Muscle layer of colon (tissue), 2 donors: ENCODE measurements around the gene CEP170B.
"Not testable (repeated sequence)": the region's sequence is repeated elsewhere in the genome, so short reads cannot be mapped to it uniquely, and the experiment has no call there.

ENCODE experiments used
- H3K27ac ChIP-seq: one replicate; pipeline ENCODE4 v1.7.0; 2013; ENCODE audit warnings: low read depth, mild to moderate bottlenecking, low read length, moderate library complexity
- H3K27me3 ChIP-seq, 2 donors: one replicate each; pipeline ENCODE4 v1.7.0; 2013; ENCODE audit warnings: low read length in 2 of 2, mild to moderate bottlenecking in 2 of 2; ENCODE audit not compliant: insufficient read depth in 2 of 2, control insufficient read depth in 1 of 2
- H3K36me3 ChIP-seq: one replicate; pipeline ENCODE4 v1.7.0; 2013; ENCODE audit warnings: mild to moderate bottlenecking, low read length; ENCODE audit not compliant: insufficient read depth
- H3K4me1 ChIP-seq: one replicate; pipeline ENCODE4 v1.7.0; 2013; ENCODE audit warnings: mild to moderate bottlenecking, low read length; ENCODE audit not compliant: insufficient read depth
- H3K4me3 ChIP-seq, 2 donors: one replicate each; pipeline ENCODE4 v1.7.0; 2013; ENCODE audit warnings: low read length in 2 of 2, low read depth in 1 of 2, mild to moderate bottlenecking in 1 of 2, moderate library complexity in 1 of 2
- H3K9ac ChIP-seq: one replicate; pipeline ENCODE4 v1.7.0; 2013; ENCODE audit warnings: low read length
- H3K9me3 ChIP-seq: one replicate; pipeline ENCODE4 v1.7.0; 2013; ENCODE audit warnings: mild to moderate bottlenecking, low read length
- donor health status: abdominal sarcoma.
- donor health status: Adenocarcinoma of cecum.

The CEP170B gene

DNA sequence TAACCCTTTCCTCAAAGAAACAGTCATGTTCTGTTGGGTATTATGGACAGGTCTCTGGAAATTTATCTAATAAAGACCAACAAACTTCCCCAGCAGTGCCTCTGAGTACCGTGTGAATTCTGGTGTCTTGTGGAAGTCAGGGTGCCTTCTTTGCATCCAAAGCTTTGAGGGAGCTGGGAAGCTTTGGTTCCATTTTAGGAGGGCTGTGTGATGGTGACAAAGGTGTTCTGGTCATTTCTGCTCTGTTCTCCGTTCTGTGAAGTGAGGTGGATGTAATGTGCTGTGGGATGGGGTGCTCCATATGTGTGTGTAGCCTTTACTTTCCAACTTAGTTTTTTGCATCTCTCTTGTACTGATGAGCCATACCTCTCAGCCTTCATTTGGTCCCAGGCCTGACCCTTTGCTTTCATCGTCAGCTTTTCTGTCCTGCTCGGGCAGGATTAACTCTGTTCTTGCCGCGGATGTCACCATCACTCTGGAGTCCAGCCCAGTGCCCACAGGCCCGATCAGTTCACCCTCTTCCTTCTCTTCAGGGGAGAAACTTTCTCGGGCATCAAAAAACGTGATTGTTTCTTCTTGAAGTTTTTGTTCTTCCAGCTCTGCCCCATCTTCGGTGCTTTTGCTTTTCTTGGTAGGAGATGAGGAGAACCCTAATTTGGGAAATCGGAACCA is 72.8 kb downstream of the CEP170B start:
- peaks cover 52% of the 10 kb centered on the region for H3K36me3 ChIP-seq
- no peak overlapping the region for H3K4me3 ChIP-seq
- no peaks in the 10 kb centered on the region for H3K9me3 ChIP-seq
- no peaks in the 10 kb centered on the region for H3K27me3 ChIP-seq
- H3K27ac ChIP-seq: no peak overlapping the region
- H3K4me1 ChIP-seq: peaks cover 6% of the 10 kb centered on the region
- H3K9ac ChIP-seq: no peak overlapping the region

DNA sequence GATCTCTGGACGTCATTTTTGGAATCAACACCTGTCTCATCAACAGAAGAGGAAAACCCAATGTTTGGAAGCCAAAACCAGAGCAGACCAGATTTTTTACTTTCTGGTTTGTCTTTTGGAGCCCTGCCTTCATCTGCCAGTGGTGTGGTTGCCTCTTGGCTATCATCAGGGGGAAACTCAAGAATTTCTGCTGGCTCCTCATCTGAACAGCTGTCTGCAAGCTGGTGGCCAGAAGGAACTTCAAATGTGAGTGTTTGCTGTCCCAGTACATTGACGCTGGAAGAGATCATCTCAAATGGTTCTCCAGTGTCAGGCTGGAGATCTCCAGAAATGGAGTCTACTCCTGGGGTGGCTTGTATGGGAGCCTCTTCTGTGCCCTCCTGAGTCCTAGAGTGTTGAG is 73.4 kb downstream of the CEP170B start:
- no peak overlapping the region for H3K27ac ChIP-seq
- no peak overlapping the region for H3K4me3 ChIP-seq
- H3K4me1 ChIP-seq: peaks cover 6% of the 10 kb centered on the region
- no peak overlapping the region for H3K9ac ChIP-seq
- H3K9me3 ChIP-seq: no peaks in the 10 kb centered on the region
- no peaks in the 10 kb centered on the region for H3K27me3 ChIP-seq
- H3K36me3 ChIP-seq: peaks cover 52% of the 10 kb centered on the region

DNA sequence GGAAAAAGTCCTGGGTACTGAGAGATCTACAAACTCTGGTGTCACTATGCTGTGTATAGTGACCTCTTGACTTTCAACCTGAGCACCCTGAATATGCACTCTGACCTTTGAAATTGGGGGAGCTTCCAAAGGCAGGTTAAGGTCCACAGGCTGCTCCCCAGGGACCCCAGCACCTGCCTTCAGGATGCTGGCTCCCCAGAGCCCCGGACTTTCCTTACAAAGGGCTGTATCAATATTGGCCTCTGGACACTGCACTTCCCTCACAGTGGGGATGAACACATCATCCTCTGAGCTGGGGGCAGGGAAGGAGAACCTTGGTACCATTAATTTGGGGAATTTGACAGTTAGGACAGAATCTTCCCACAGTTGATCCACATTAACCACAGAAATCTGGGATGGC is 73.9 kb downstream of the CEP170B start:
- no peaks in the 10 kb centered on the region for H3K27me3 ChIP-seq
- H3K4me3 ChIP-seq: no peak overlapping the region
- peaks cover 52% of the 10 kb centered on the region for H3K36me3 ChIP-seq
- peaks cover 6% of the 10 kb centered on the region for H3K4me1 ChIP-seq
- H3K27ac ChIP-seq: no peak overlapping the region
- no peak overlapping the region for H3K9ac ChIP-seq
- H3K9me3 ChIP-seq: no peaks in the 10 kb centered on the region

- Histone ChIP-seq H3K4me1 (no peaks in the 10 kb centered on the region), H3K27me3 (no peaks in the 10 kb centered on the region), H3K9ac (no peak overlapping the region), H3K4me3 (no peak overlapping the region), H3K36me3 (peaks cover 52% of the 10 kb centered on the region), H3K9me3 (no peaks in the 10 kb centered on the region), H3K27ac (no peak overlapping the region)
Observed at GRCh38 chr14:104939666-104940410, 74.8 kb downstream of the CEP170B start.

DNA sequence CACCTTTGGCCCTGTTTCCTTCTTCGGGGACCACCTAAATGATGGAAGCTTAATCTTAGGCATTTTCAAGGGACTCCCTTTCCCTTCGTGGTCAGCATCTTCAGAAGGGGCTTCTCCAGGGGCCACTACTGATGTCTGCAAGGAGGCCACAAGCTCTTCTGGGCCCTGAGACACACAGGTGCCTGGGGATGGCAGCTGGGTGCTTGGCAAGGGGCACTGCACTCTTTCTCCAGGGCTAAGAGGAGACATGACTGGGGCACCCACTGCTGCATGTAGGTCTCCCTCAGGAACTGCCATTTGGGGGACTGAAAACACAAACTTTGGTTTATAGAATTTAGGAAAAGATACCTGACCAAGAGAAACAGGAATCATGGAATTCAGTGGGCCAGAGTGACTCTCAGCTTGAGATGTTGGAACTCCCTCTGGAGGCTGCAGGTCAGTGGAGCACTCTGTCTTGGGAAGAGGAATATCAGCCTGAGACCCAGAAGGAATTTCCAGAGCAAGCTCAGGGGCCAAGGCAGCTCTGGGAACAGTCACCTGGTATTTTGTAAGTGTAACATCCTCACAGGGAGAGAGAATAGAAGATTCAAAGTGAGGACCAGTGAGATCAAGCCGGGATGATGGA is 75.6 kb downstream of the CEP170B start:
- Histone ChIP-seq H3K36me3 (peaks cover 52% of the 10 kb centered on the region), H3K9ac (no peak overlapping the region), H3K4me1 (no peaks in the 10 kb centered on the region), H3K4me3 (no peak overlapping the region), H3K9me3 (no peaks in the 10 kb centered on the region), H3K27me3 (no peaks in the 10 kb centered on the region), H3K27ac (no peak overlapping the region)

- H3K27ac ChIP-seq: no peak overlapping the region
- peaks cover 52% of the 10 kb centered on the region for H3K36me3 ChIP-seq
- no peaks in the 10 kb centered on the region for H3K9me3 ChIP-seq
- no peak overlapping the region for H3K9ac ChIP-seq
- H3K4me3 ChIP-seq: no peak overlapping the region
- no peaks in the 10 kb centered on the region for H3K27me3 ChIP-seq
- H3K4me1 ChIP-seq: no peaks in the 10 kb centered on the region
Observed at GRCh38 chr14:104941508-104942365, 76.7 kb downstream of the CEP170B start.

- Histone ChIP-seq H3K4me3 (no peak overlapping the region), H3K9me3 (no peaks in the 10 kb centered on the region), H3K27ac (no peak overlapping the region), H3K4me1 (no peaks in the 10 kb centered on the region), H3K27me3 (no peaks in the 10 kb centered on the region), H3K9ac (no peak overlapping the region), H3K36me3 (peaks cover 44% of the 10 kb centered on the region)
Observed at GRCh38 chr14:104942586-104942985, 77.5 kb downstream of the CEP170B start.

GRCh38 chr14:104943216-104944015 is 78.3 kb downstream of the CEP170B start:
- not testable (repeated sequence) for H3K9me3 ChIP-seq, H3K9ac ChIP-seq, H3K4me3 ChIP-seq, H3K27me3 ChIP-seq, H3K4me1 ChIP-seq, H3K27ac ChIP-seq
- H3K36me3 ChIP-seq: peaks cover 37% of the 10 kb centered on the region

- H3K4me1 ChIP-seq, H3K27me3 ChIP-seq, H3K9ac ChIP-seq, H3K9me3 ChIP-seq, H3K4me3 ChIP-seq, H3K27ac ChIP-seq: not testable (repeated sequence)
- H3K36me3 ChIP-seq: peaks cover 31% of the 10 kb centered on the region
Observed at GRCh38 chr14:104944016-104944308, 78.9 kb downstream of the CEP170B start.

DNA sequence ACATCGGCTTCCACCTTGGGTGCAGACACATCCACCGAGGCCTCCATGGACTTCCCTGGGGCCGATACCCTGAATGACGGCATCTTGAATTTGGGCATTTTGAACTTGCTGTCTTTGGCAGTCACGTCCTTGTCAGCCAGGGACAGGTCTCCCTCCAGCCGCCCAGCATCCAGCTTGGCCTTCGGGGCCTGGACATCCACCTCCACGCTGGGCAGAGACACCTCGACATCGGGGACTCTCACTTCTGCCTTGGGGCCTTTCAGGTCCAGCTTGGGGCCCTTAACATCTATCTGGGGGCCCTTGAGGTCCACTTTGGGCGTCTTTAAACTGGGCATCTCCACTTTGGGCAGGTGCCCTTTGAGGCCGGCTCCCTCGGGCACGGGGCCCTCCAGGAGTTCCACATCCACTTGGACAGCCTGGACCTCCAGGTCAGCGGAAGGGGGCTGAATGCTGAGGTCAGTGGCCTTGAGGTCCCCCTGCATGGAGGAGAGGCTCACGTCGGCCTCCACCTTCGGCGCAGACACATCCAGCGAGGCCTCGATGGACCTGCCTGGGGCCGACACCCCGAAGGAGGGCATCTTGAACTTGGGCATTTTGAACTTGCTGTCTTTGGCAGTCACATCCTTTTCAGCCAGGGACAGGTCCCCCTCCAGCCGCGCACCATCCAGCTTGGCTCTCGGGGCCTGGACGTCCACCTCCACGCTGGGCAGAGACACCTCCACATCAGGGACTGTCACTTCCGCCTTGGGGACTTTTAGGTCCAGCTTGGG is 79.6 kb downstream of the CEP170B start:
- H3K9ac ChIP-seq, H3K4me1 ChIP-seq: not testable (repeated sequence)
- peaks cover 25% of the 10 kb centered on the region for H3K36me3 ChIP-seq

More for the DNA sequence above, 79.6 kb downstream of the CEP170B start:
- not testable (repeated sequence) for H3K27ac ChIP-seq, H3K4me3 ChIP-seq, H3K27me3 ChIP-seq, H3K9me3 ChIP-seq
